GM19324 (cell line): ENCODE data around the gene MICAL3.

Experiments
- ATAC-seq: cut with Tn5 transposase; IDR thresholded peaks from one replicate; pipeline ENCODE4 v1.9.1; 2021; ENCODE audit warnings: mild to moderate bottlenecking, moderate library complexity; ENCODE audit not compliant: unreplicated experiment, low FRiP score

Gene MICAL3

GRCh38 chr22:17751596-17751995, 272.8 kb downstream of the MICAL3 start:
- no peak for ATAC-seq

- ATAC-seq, result no peak
Measured at GRCh38 chr22:17749605-17750395, 274.6 kb downstream of the MICAL3 start.

GRCh38 chr22:17748555-17749353, 275.6 kb downstream of the MICAL3 start:
- ATAC-seq, result no peak

- ATAC-seq, result no peak
Measured at GRCh38 chr22:17746916-17747315, 277.4 kb downstream of the MICAL3 start.

- ATAC-seq, result no peak
Measured at GRCh38 chr22:17744430-17744829, 279.9 kb downstream of the MICAL3 start.

GRCh38 chr22:17743661-17744411, 280.5 kb downstream of the MICAL3 start:
- ATAC-seq, result no peak

GRCh38 chr22:17742527-17742902, 281.8 kb downstream of the MICAL3 start:
- ATAC-seq, result no peak

- ATAC-seq, result no peak
Measured at GRCh38 chr22:17741866-17742526, 282.4 kb downstream of the MICAL3 start.

GRCh38 chr22:17739196-17739975, 285.0 kb downstream of the MICAL3 start:
- ATAC-seq, result no peak

GRCh38 chr22:17738386-17739128, 285.8 kb downstream of the MICAL3 start:
- no peak for ATAC-seq
